ENCODE data around the gene SLMAP. TPM values are rescaled to one million over a fixed set of nuclear protein-coding genes. Genes with fewer than 3 reads are reported as not detected.

Gene SLMAP
- total RNA-seq, 1 donor from 2014 or later = 71.4 TPM

DNA sequence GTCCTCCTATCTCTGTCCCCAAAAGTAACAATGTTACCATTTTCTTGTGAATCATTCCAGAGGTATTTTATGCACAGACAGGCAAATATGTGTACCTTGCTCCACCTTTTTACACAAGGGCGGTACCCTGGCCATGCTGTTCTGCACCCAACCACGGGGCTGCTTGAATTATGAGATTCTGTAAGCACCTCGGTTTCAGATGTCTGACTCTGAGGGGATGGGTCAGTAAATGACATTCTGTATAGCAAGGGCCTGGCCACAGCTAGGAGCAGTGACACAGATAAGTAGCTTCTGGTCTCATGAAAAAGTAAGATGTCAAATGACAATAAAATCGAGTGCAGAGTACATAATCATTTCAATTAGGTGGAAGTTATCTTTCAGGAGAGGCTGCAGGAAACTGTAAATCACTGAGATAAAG lies 221.7 kb downstream of the SLMAP start:
- Mint-ChIP-seq H3K27me3 (ENCODE audit: low read depth, unreplicated experiment) (no peaks in the 10 kb centered on the region), H3K27ac (ENCODE audit: unreplicated experiment) (no peak overlapping the region), H3K4me3 (ENCODE audit: unreplicated experiment) (no peak overlapping the region), H3K9me3 (ENCODE audit: unreplicated experiment) (no peaks in the 10 kb centered on the region), H3K4me1 (ENCODE audit: low read depth, unreplicated experiment) (peaks cover 28% of the 10 kb centered on the region), H3K36me3 (ENCODE audit: low read depth, unreplicated experiment) (no peaks in the 10 kb centered on the region)
- Histone ChIP-seq H3K4me2 (ENCODE audit: low read length) (no peak overlapping the region), H3K4me1 (ENCODE audit: insufficient read depth, low read length) (peaks cover 40% of the 10 kb centered on the region), H3K79me2 (ENCODE audit: insufficient read depth, low read length) (no peaks in the 10 kb centered on the region), H4K20me1 (ENCODE audit: insufficient read depth, low read length) (no peaks in the 10 kb centered on the region), H3K4me3 (ENCODE audit: insufficient read depth, low read depth, low read length) (no peak overlapping the region), H3K36me3 (ENCODE audit: insufficient read depth, low read length) (no peaks in the 10 kb centered on the region), H3K9me3 (ENCODE audit: insufficient read depth, low read depth, low read length) (no peaks in the 10 kb centered on the region), H3K27ac (ENCODE audit: low read depth, low read length) (no peak overlapping the region), H3K9ac (ENCODE audit: low read length) (no peak overlapping the region), H3K27me3 (ENCODE audit: insufficient read depth, low read length) (no peaks in the 10 kb centered on the region), H2AFZ (ENCODE audit: low read depth, low read length) (no peak overlapping the region)
- DNase-seq (ENCODE audit: low read depth) (no peak), FAIRE-seq (peak; percentile 9)
- TF ChIP-seq, protein P1, sequence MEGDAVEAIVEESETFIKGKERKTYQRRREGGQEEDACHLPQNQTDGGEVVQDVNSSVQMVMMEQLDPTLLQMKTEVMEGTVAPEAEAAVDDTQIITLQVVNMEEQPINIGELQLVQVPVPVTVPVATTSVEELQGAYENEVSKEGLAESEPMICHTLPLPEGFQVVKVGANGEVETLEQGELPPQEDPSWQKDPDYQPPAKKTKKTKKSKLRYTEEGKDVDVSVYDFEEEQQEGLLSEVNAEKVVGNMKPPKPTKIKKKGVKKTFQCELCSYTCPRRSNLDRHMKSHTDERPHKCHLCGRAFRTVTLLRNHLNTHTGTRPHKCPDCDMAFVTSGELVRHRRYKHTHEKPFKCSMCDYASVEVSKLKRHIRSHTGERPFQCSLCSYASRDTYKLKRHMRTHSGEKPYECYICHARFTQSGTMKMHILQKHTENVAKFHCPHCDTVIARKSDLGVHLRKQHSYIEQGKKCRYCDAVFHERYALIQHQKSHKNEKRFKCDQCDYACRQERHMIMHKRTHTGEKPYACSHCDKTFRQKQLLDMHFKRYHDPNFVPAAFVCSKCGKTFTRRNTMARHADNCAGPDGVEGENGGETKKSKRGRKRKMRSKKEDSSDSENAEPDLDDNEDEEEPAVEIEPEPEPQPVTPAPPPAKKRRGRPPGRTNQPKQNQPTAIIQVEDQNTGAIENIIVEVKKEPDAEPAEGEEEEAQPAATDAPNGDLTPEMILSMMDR (IDR thresholded peaks at IDR 0.05; ENCODE audit: insufficient read depth, low read depth, low read length) = no peak
- TF ChIP-seq EZH2 (IDR thresholded peaks at IDR 0.05; ENCODE audit: insufficient read depth, low read length) = no peak

DNA sequence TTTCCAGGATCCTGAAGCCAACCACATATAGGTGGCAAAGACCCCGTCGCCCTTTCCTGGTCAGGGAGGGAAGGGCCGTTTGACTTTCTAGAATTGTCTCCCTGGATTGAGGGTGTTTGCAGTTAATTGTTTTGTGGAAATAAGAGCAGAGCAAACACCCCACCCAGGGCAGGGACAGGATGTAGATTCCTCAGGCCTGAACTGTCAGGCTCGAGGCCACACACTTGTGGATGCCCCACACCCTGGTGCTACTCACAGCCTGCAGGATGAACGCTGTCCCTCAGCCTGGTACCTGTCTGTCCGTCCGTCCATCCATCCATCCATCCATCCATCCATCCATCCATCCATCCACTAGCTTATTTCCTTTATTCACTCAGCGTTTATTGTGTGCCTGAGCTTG lies 222.2 kb downstream of the SLMAP start:
- H3K27me3 Mint-ChIP-seq (ENCODE audit: low read depth, unreplicated experiment) = no peaks in the 10 kb centered on the region
- H3K4me2 ChIP-seq (ENCODE audit: low read length) = peak overlapping the region; percentile 31
- H3K9ac ChIP-seq (ENCODE audit: low read length) = no peak overlapping the region

More for the DNA sequence above, 222.2 kb downstream of the SLMAP start:
- no peak for TF ChIP-seq EZH2 (IDR thresholded peaks at IDR 0.05; ENCODE audit: insufficient read depth, low read length)
- TF ChIP-seq, protein P1 (IDR thresholded peaks at IDR 0.05; ENCODE audit: insufficient read depth, low read depth, low read length) = no peak
- no peak for FAIRE-seq
- Histone ChIP-seq H2AFZ (ENCODE audit: low read depth, low read length) (peak overlapping the region; percentile 15), H3K9me3 (ENCODE audit: insufficient read depth, low read depth, low read length) (no peaks in the 10 kb centered on the region), H3K27ac (ENCODE audit: low read depth, low read length) (no peak overlapping the region), H3K79me2 (ENCODE audit: insufficient read depth, low read length) (no peaks in the 10 kb centered on the region), H3K36me3 (ENCODE audit: insufficient read depth, low read length) (no peaks in the 10 kb centered on the region), H4K20me1 (ENCODE audit: insufficient read depth, low read length) (no peaks in the 10 kb centered on the region), H3K4me3 (ENCODE audit: insufficient read depth, low read depth, low read length) (no peak overlapping the region), H3K4me1 (ENCODE audit: insufficient read depth, low read length) (peaks cover 38% of the 10 kb centered on the region), H3K27me3 (ENCODE audit: insufficient read depth, low read length) (no peaks in the 10 kb centered on the region)
- peaks cover 24% of the 10 kb centered on the region for H3K4me1 Mint-ChIP-seq (ENCODE audit: low read depth, unreplicated experiment)
- no peak overlapping the region for H3K4me3 Mint-ChIP-seq (ENCODE audit: unreplicated experiment)
- no peaks in the 10 kb centered on the region for H3K36me3 Mint-ChIP-seq (ENCODE audit: low read depth, unreplicated experiment)
- no peaks in the 10 kb centered on the region for H3K9me3 Mint-ChIP-seq (ENCODE audit: unreplicated experiment)
- H3K27ac Mint-ChIP-seq (ENCODE audit: unreplicated experiment) = no peak overlapping the region
- no peak for DNase-seq (ENCODE audit: low read depth)

Other genes with a start within 250 kb of the SLMAP start
- gene DNAH12, start 212.0 kb upstream of the SLMAP start, total RNA-seq = 0.23 and 0.36 TPM in 2 replicates
- gene PDE12, start 200.0 kb upstream of the SLMAP start, total RNA-seq = 15.3 and 16.2 TPM in 2 replicates
- 471 and 472 TPM in 2 replicates for gene ARF4, start 159.0 kb upstream of the SLMAP start, total RNA-seq
- gene DENND6A, start 63.2 kb upstream of the SLMAP start, total RNA-seq = 6.6 and 10.6 TPM in 2 replicates